PC-9 (cell line): Measurements from ENCODE around the gene SRGN. TPM values are rescaled to one million over a fixed set of nuclear protein-coding genes. Genes with fewer than 3 reads are reported as not detected.

Experiments
- BruUV-seq: library from RNA; stranded (reverse); fragments of 400-500 nt; replicated peaks from 2 replicates; lab custom pipeline; 2021; lab: Mats Ljungman, UMichigan
- CTCF ChIA-PET: fragments of 300-600 bp; sonication (Branson Sonifier 250); formaldehyde crosslinking; loops from one replicate; lab custom pipeline; 2022; ENCODE audit warnings: antibody characterized with exemption; lab: Charles Lee
- POLR2A ChIA-PET: fragments of 300-600 bp; sonication (Branson Sonifier 250); formaldehyde crosslinking; loops from one replicate; lab custom pipeline; 2022; ENCODE audit warnings: antibody characterized with exemption; ENCODE audit not compliant: unreplicated experiment; lab: Charles Lee
- DNase-seq, 2 experiments: peaks; one replicate each; pipeline versions ENCODE4 v3.0.0 to v3.0.0-alpha.2; 2015 to 2022; ENCODE audit warnings: mixed read lengths in 1 of 2
- H2AFZ ChIP-seq: fragments of 200-600 bp; sonication (generic); 2 replicates; pipeline ENCODE4 v1.8.1; 2017; ENCODE audit warnings: antibody characterized with exemption
- H3F3A ChIP-seq: fragments of 200-600 bp; sonication (generic); 2 replicates; pipeline ENCODE4 v1.8.1; 2017; ENCODE audit warnings: antibody characterized with exemption, mild to moderate bottlenecking, low read depth; ENCODE audit not compliant: insufficient read depth
- H3K27ac ChIP-seq: fragments of 200-600 bp; sonication (generic); 2 replicates; pipeline ENCODE4 v1.6.1; 2016; ENCODE audit warnings: mixed run types
- H3K27me3 ChIP-seq: fragments of 200-600 bp; sonication (generic); 2 replicates; pipeline ENCODE4 v1.6.1; 2016; ENCODE audit warnings: low read depth, mixed run types; ENCODE audit not compliant: insufficient read depth
- H3K36me3 ChIP-seq: fragments of 200-600 bp; sonication (generic); 2 replicates; pipeline ENCODE4 v1.6.1; 2016; ENCODE audit warnings: low read depth, mixed run types
- H3K4me1 ChIP-seq: fragments of 200-600 bp; sonication (generic); replicated peaks from 2 replicates; pipeline ENCODE4 v1.6.1; 2016; ENCODE audit warnings: mixed run types; ENCODE audit not compliant: insufficient read depth
- H3K4me2 ChIP-seq: fragments of 200-600 bp; sonication (generic); 2 replicates; pipeline ENCODE4 v1.6.1; 2017; ENCODE audit warnings: mixed run types
- H3K4me3 ChIP-seq: fragments of 200-600 bp; sonication (generic); 2 replicates; pipeline ENCODE4 v1.6.1; 2016; ENCODE audit warnings: mixed run types
- H3K79me2 ChIP-seq: fragments of 200-600 bp; sonication (generic); 2 replicates; pipeline ENCODE4 v1.6.1; 2017; ENCODE audit warnings: low read depth, mixed run types
- H3K9me2 ChIP-seq: fragments of 200-600 bp; sonication (generic); 2 replicates; pipeline ENCODE4 v1.8.1; 2017; ENCODE audit warnings: mild to moderate bottlenecking; ENCODE audit not compliant: insufficient read depth
- H3K9me3 ChIP-seq: fragments of 200-600 bp; sonication (generic); 2 replicates; pipeline ENCODE4 v1.8.1; 2016; ENCODE audit warnings: low read depth; ENCODE audit not compliant: insufficient read depth
- H4K20me1 ChIP-seq: fragments of 200-600 bp; sonication (generic); 2 replicates; pipeline ENCODE4 v1.8.1; 2017; ENCODE audit not compliant: insufficient read depth
- EZH2 ChIP-seq: fragments of 200-600 bp; sonication (generic); IDR thresholded peaks from 2 replicates; pipeline ENCODE4 v1.8.0; 2017; ENCODE audit warnings: antibody characterized with exemption, low read depth
- intact Hi-C: fragments of 100-400 bp; cut with micrococcal nuclease; formaldehyde crosslinking; loops from one replicate; pipeline ENCODE4 v1.10.0; 2022; ENCODE audit not compliant: unreplicated experiment
- total RNA-seq: library from RNA; stranded (reverse); gene quantifications from 2 replicates; pipeline ENCODE4 v1.2.3, GENCODE V29; 2021
- TF ChIP-seq, protein P1 (sequence below): fragments of 200-600 bp; sonication (generic); conservative IDR thresholded peaks from 2 replicates; pipeline ENCODE4 v1.6.1; 2017; ENCODE audit warnings: mixed run types, antibody characterized with exemption, mild to moderate bottlenecking, moderate library complexity

The SRGN gene
- total RNA-seq, 1 experiment from 2014 or later, result 58.9 TPM

DNA sequence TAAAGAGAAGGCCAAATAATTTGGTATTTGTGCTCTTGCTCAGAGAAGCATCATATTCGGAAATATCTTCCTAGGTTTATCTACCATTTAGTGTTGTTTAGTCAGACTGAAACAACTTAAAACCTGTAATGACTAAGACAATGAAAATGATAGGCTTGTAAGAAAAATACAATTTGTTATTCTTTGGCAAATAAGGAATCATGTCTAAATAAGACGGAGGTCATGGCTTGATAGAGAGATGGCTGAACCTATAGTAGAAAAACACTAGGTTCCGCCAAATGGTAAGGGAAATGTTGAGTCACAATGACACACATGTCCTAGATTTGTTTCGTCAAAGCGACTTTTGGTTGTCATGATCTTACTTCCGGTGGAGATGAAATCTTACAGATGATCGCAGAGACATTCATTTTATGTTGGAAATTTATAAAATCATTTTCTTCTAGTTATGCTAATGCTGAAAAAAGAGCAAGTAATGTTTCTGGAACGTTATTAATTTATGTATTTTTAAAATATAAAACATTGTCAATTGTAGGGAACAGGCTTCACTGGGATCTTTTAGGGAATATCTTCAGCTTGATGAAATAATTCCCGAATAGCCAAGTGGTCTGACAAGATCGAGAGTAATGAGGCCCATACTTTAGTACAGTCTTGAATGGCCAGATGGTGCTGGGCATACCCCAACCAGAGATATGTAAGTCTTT lies 1.0 kb downstream of the SRGN start:
- no peaks in the 10 kb centered on the region for H3F3A ChIP-seq
- POLR2A ChIA-PET, result interaction anchor here (0.6 kb wide), 1 partner anchor 61 kb away, joined by 3 read pairs; no protein-coding TSS in a partner anchor
- H3K9me3 ChIP-seq, result no peaks in the 10 kb centered on the region
- H3K4me1 ChIP-seq, result peaks cover 7% of the 10 kb centered on the region; the same call in 1 of the 2 replicates
- intact Hi-C loops, result no loop called here
- DNase-seq, result peak in 1 of 2 experiments; percentile 61
- H4K20me1 ChIP-seq, result no peaks in the 10 kb centered on the region
- peak overlapping the region; percentile 53 for H3K4me2 ChIP-seq
- H2AFZ ChIP-seq, result no peak overlapping the region
- no peaks in the 10 kb centered on the region for H3K9me2 ChIP-seq
- CTCF ChIA-PET, result no interaction called here
- peak overlapping the region; percentile 48; the same call in 1 of the 2 replicates for H3K4me3 ChIP-seq
- no peaks in the 10 kb centered on the region for H3K27me3 ChIP-seq
- H3K79me2 ChIP-seq, result peaks cover 9% of the 10 kb centered on the region; the same call in 1 of the 2 replicates
- peak overlapping the region; percentile 59 for H3K27ac ChIP-seq
- no peak for TF ChIP-seq EZH2
- TF ChIP-seq, protein P1, sequence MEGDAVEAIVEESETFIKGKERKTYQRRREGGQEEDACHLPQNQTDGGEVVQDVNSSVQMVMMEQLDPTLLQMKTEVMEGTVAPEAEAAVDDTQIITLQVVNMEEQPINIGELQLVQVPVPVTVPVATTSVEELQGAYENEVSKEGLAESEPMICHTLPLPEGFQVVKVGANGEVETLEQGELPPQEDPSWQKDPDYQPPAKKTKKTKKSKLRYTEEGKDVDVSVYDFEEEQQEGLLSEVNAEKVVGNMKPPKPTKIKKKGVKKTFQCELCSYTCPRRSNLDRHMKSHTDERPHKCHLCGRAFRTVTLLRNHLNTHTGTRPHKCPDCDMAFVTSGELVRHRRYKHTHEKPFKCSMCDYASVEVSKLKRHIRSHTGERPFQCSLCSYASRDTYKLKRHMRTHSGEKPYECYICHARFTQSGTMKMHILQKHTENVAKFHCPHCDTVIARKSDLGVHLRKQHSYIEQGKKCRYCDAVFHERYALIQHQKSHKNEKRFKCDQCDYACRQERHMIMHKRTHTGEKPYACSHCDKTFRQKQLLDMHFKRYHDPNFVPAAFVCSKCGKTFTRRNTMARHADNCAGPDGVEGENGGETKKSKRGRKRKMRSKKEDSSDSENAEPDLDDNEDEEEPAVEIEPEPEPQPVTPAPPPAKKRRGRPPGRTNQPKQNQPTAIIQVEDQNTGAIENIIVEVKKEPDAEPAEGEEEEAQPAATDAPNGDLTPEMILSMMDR, result no peak
- no peaks in the 10 kb centered on the region for H3K36me3 ChIP-seq
- no TSS peak for BruUV-seq

DNA sequence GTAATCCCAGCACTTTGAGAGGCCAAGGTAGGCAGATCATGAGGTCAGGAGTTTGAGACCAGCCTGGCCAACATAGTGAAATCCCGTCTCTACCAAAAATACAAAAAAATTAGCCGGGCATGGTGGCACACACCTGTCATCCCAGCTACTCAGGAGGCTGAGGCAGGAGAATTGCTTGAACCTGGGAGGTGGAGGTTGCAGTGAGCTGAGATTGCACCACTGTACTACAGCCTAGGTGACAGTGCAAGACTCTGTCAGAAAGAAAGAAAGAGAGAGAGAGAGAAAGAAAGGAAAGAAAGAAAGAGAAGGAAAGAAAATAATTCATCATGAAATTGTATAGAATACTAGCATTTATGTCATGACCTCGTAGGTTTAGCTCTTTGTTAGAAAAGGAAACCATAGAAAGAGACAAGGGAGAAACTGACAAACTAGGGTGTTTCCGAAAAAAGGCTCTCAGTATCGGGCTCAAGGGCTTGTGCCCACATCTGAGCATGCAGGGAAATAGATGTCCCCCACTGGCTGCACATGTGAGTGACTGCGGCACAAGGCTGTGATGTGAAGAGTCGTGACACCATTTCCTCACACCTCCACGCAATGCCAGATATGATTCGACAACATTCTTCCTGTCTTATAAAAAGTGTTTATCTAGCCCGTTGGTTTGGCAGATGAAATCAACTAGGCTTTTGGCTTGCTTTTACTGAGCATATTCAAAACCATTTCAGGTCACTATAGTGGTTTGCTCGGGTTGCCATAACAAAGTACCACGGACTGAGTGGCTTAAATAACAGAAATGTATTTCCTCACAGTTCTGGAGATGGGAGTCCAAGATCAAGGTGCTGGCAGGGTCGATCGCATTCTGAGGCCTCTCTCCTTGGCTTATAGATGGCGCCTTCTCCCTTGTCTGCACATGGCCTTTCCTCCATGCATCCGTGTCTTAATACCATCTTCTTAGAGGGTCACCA lies 2.0 kb downstream of the SRGN start:
- H3K9me2 ChIP-seq, result no peaks in the 10 kb centered on the region
- peak overlapping the region; percentile 59; the same call in 1 of the 2 replicates for H3K27ac ChIP-seq
- H4K20me1 ChIP-seq, result no peaks in the 10 kb centered on the region
- intact Hi-C loops, result loop anchor here (5.0 kb wide), 2 partner anchors 322 to 547 kb away; no protein-coding TSS in a partner anchor
- no peaks in the 10 kb centered on the region for H3K36me3 ChIP-seq
- H3K27me3 ChIP-seq, result no peaks in the 10 kb centered on the region
- H3K4me3 ChIP-seq, result peak overlapping the region; percentile 48; the same call in 1 of the 2 replicates
- no peak overlapping the region for H2AFZ ChIP-seq
- H3K4me2 ChIP-seq, result peak overlapping the region; percentile 53
- no TSS peak for BruUV-seq
- H3F3A ChIP-seq, result no peaks in the 10 kb centered on the region
- CTCF ChIA-PET, result interaction anchor here (0.6 kb wide), 2 partner anchors 35 to 559 kb away, joined by 4 to 5 read pairs; no protein-coding TSS in a partner anchor
- no peak for DNase-seq
- POLR2A ChIA-PET, result interaction anchor here (0.6 kb wide), 1 partner anchor 78 kb away, joined by 3 read pairs; no protein-coding TSS in a partner anchor
- peaks cover 9% of the 10 kb centered on the region; the same call in 1 of the 2 replicates for H3K79me2 ChIP-seq
- peaks cover 7% of the 10 kb centered on the region; the same call in 1 of the 2 replicates for H3K4me1 ChIP-seq
- TF ChIP-seq EZH2, result no peak
- TF ChIP-seq, protein P1, result no peak
- no peaks in the 10 kb centered on the region for H3K9me3 ChIP-seq

- H3K27me3 ChIP-seq, result no peaks in the 10 kb centered on the region
- no peaks in the 10 kb centered on the region for H4K20me1 ChIP-seq
- H3K4me1 ChIP-seq, result peaks cover 7% of the 10 kb centered on the region; the same call in 1 of the 2 replicates
- BruUV-seq, result no TSS peak
- no peak overlapping the region for H2AFZ ChIP-seq
- POLR2A ChIA-PET, result interaction anchor here (0.6 kb wide), 1 partner anchor 79 kb away, joined by 3 read pairs; no protein-coding TSS in a partner anchor
- H3K36me3 ChIP-seq, result no peaks in the 10 kb centered on the region
- CTCF ChIA-PET, result no interaction called here
- no peak overlapping the region for H3K4me3 ChIP-seq
- no peak for TF ChIP-seq EZH2
- TF ChIP-seq, protein P1, result no peak
- H3K9me2 ChIP-seq, result no peaks in the 10 kb centered on the region
- DNase-seq, result no peak
- no peak overlapping the region for H3K4me2 ChIP-seq
- H3K9me3 ChIP-seq, result no peaks in the 10 kb centered on the region
- H3K79me2 ChIP-seq, result peaks cover 9% of the 10 kb centered on the region; the same call in 1 of the 2 replicates
- intact Hi-C loops, result loop anchor here (5.0 kb wide), 2 partner anchors 322 to 547 kb away; no protein-coding TSS in a partner anchor
- no peak overlapping the region for H3K27ac ChIP-seq
- no peaks in the 10 kb centered on the region; the same call in 1 of the 2 replicates for H3F3A ChIP-seq
These were observed 2.8 kb downstream of the SRGN start for GRCh38 chr10:69090685-69091084.
